K562 (cell line): ENCODE results near the gene CDK11A. TPM values are rescaled to one million over a fixed set of nuclear protein-coding genes. Genes with fewer than 3 reads are reported as not detected.
A peak's percentile ranks its signal among the peaks of the same experiment; 100 is the strongest.

Experiments used
- CTCFL ChIP-seq: IDR thresholded peaks from 2 replicates; pipeline ENCODE4 v1.6.1; 2011; ENCODE audit warnings: borderline replicate concordance, low read depth, mild to moderate bottlenecking, moderate library complexity, low read length; ENCODE audit not compliant: insufficient read depth, poor library complexity, severe bottlenecking
- MYC ChIP-seq, 2 experiments: fragments of 250-450 bp in 1 of 2; sonication (Bioruptor Pico) in 1 of 2; IDR thresholded peaks; 2 replicates each; pipeline versions ENCODE4 v1.5.1 to v1.6.1; 2012 to 2021; ENCODE audit warnings: low read depth in 2 of 2, borderline replicate concordance in 1 of 2, improper control_type of control experiment in 1 of 2, low read length in 1 of 2, mild to moderate bottlenecking in 1 of 2, moderate library complexity in 1 of 2
- SAP30 ChIP-seq: fragments of 200-600 bp; sonication (generic); IDR thresholded peaks from 2 replicates; pipeline ENCODE4 v1.6.1; 2012; ENCODE audit warnings: borderline replicate concordance, low read depth, mild to moderate bottlenecking, moderate library complexity, low read length, control low read depth, inconsistent platforms; ENCODE audit not compliant: insufficient read depth, poor library complexity, severe bottlenecking
- polyA plus RNA-seq, 8 experiments: library from polyadenylated mRNA; depleted of rRNA in 4 of 8; stranded (reverse) in 5 of 8; unstranded in 3 of 8; fragments of >200 nt; fragmentation: Nextera tagmentation in 2 of 8; fragmentation: Illumina TruSeq in 1 of 8; extraction: Ambion mirVana in 2 of 8; extraction: Trizol in 1 of 8; gene quantifications; 2 replicates each; pipeline versions ENCODE4 v1.2.1 to v1.2.3, GENCODE V29; 2011 to 2014; ENCODE audit warnings: inconsistent platforms in 1 of 8, missing spikeins in 1 of 8
- total RNA-seq, 7 experiments: library from RNA; depleted of rRNA in 6 of 7; stranded (reverse); fragments of >200 nt in 6 of 7; fragmentation: Illumina TruSeq in 2 of 7; extraction: Trizol in 2 of 7; gene quantifications; 2 replicates each; pipeline versions ENCODE4 v1.2.1 to v1.2.3, GENCODE V29; 2011 to 2021; ENCODE audit warnings: low replicate concordance in 1 of 7

The CDK11A gene
- total and polyA plus RNA-seq, 9 of the 15 experiments (the other 6 are each of a cell fraction or from before 2014, with no cell fraction given), result 4.5 to 71.0 (median 43.9) TPM

GRCh38 chr1:1678581-1679380, 45.4 kb downstream of the CDK11A start (continued):
- peak; percentile 90 for TF ChIP-seq CTCFL
- no peak for TF ChIP-seq SAP30
- TF ChIP-seq MYC (IDR thresholded peaks at IDR 0.05; ENCODE audit: low read depth, low read length), result no peak
- TF ChIP-seq MYC (CRISPR knock-in tag; IDR thresholded peaks at IDR 0.05; ENCODE audit: borderline replicate concordance, low read depth), result no peak
